ENCODE results near the gene PDXDC1. TPM values are rescaled to one million over a fixed set of nuclear protein-coding genes. Genes with fewer than 3 reads are reported as not detected.
"Not testable (repeated sequence)": the region's sequence is repeated elsewhere in the genome, so short reads cannot be mapped to it uniquely, and the experiment has no call there.

Gene PDXDC1
- total RNA-seq, 4 donors from 2014 or later: 35.3 to 91.1 (median 63.0) TPM

DNA sequence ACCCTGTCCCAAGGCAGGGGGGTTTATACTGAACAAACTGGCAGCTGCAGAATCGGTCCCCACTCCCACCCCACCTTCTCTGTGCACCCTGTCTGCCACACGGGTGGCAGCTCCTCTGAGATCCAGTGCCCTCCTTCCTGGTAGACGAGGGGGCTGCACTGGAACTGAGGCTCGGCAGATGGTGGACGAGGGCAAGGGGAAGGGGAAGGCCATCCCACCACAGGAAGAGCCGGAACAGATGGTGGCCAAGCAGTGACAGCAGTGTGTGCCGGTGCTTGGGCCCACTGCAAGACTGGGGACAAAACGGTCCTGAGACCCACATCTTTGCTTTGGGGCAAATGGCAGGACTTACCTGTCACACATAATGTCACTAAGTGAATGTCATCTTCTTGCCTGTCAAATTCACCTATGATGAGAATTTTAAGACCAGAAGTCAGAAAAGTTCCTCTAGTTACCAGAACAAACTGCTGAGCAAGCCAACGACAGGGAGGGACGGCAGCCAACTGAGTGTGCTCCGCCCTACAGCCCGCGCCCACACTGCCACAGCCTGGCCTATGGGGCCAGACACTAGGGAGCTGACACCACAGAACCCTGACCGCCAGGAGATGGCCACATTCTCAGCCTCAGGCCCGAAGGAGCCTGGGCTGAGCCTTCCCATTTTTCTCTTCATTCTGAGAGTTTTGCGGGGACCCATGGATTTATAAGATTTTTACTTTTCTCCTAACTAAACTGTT is 66.6 kb downstream of the PDXDC1 start:
- peak; percentile 57 to 78 for DNase-seq

DNA sequence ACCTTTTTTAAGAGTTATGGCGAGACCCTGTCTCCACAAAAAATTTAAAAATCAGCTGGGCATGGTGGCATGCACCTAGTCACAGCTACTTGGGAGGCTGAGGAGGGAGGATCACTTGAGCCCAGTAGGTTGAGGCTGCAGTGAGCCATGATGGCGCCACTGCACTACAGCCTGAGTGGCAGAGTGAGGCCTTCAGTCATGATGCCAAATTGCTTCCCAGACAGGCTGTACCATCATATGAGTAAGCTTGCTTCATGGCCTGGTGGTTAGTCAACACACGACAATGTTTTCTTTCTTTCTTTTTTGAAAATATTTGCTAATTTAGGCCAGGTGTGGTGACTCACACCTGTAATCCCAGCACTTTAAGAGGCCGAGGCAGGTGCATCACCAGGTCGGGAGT is 68.5 kb downstream of the PDXDC1 start:
- DNase-seq: no peak
- Histone ChIP-seq H3K27me3 (no peaks in the 10 kb centered on the region), H3K4me1 (peaks cover 0 to 6% of the 10 kb centered on the region in 2 donors), H3K4me3 (no peak overlapping the region), H3K36me3 (no peaks in the 10 kb centered on the region), H3K9me3 (no peaks in the 10 kb centered on the region), H3K27ac (no peak overlapping the region)
- intact Hi-C loops (cut with DNase I; ENCODE audit: low total_unique reads): no loop called here
- no peak for TF ChIP-seq POLR2A (IDR thresholded peaks at IDR 0.05)
- TF ChIP-seq, protein P1, sequence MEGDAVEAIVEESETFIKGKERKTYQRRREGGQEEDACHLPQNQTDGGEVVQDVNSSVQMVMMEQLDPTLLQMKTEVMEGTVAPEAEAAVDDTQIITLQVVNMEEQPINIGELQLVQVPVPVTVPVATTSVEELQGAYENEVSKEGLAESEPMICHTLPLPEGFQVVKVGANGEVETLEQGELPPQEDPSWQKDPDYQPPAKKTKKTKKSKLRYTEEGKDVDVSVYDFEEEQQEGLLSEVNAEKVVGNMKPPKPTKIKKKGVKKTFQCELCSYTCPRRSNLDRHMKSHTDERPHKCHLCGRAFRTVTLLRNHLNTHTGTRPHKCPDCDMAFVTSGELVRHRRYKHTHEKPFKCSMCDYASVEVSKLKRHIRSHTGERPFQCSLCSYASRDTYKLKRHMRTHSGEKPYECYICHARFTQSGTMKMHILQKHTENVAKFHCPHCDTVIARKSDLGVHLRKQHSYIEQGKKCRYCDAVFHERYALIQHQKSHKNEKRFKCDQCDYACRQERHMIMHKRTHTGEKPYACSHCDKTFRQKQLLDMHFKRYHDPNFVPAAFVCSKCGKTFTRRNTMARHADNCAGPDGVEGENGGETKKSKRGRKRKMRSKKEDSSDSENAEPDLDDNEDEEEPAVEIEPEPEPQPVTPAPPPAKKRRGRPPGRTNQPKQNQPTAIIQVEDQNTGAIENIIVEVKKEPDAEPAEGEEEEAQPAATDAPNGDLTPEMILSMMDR (IDR thresholded peaks at IDR 0.05): no peak

More for the DNA sequence above, 66.6 kb downstream of the PDXDC1 start:
- no peaks in the 10 kb centered on the region for H3K9me3 ChIP-seq
- intact Hi-C loops (cut with DNase I; ENCODE audit: low total_unique reads): no loop called here
- H3K4me1 ChIP-seq: peaks cover 0 to 6% of the 10 kb centered on the region in 2 donors
- H3K27ac ChIP-seq: peak overlapping the region; percentile 5 to 53
- H3K4me3 ChIP-seq: no peak overlapping the region
- TF ChIP-seq POLR2A (IDR thresholded peaks at IDR 0.05): no peak
- TF ChIP-seq, protein P1 (IDR thresholded peaks at IDR 0.05): peak in 1 of 4 experiments; percentile 8
- no peaks in the 10 kb centered on the region for H3K36me3 ChIP-seq
- no peaks in the 10 kb centered on the region for H3K27me3 ChIP-seq

DNA sequence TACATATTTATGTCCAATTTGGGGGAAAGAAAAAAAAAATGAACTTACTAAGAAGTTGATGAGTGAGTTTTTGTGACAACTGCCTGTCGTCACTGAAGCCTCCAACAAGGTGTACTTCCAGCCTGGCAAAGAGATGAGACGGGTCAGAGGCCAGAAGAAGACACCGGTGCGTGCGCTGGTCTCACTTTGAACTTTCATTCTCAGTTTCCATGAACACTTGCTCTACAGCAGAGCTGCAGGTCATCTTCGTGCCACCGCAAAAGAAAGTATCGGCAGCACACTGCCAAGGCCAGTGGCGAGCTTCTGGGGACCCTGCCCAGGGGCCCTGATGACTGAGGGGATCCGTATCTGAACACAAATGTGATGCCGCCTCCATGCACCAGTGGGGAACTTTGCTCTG is 69.5 kb downstream of the PDXDC1 start:
- no peak for DNase-seq
- H3K9me3 ChIP-seq: no peaks in the 10 kb centered on the region
- H3K27me3 ChIP-seq: no peaks in the 10 kb centered on the region
- peaks cover 0 to 6% of the 10 kb centered on the region in 2 donors for H3K4me1 ChIP-seq
- TF ChIP-seq, protein P1 (IDR thresholded peaks at IDR 0.05): no peak
- no peak for TF ChIP-seq POLR2A (IDR thresholded peaks at IDR 0.05)
- no peaks in the 10 kb centered on the region for H3K36me3 ChIP-seq
- H3K4me3 ChIP-seq: no peak overlapping the region
- H3K27ac ChIP-seq: no peak overlapping the region
- intact Hi-C loops (cut with DNase I; ENCODE audit: low total_unique reads): no loop called here

DNA sequence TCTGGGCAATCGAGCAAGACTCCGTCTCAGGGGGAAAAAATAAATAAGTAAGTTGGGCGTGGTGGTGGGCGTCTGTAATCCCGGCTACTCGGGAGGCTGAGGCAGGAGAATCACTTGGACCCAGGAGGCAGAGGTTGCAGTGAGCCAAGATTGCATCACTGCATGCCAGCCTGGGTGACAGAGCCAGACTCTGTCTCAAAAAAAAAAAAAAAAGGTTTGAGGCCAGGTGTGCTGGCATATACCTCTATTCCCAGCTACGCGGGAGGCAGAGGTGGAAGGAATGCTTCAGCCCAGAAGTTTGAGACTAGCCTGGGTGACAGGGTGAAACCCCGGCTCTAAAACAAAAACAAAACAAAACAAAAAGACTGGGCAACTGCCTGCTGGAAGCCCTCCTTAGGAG is 70.4 kb downstream of the PDXDC1 start:
- H3K4me3 ChIP-seq; DNase-seq; H3K9me3 ChIP-seq; H3K4me1 ChIP-seq; H3K27me3 ChIP-seq; intact Hi-C loops (cut with DNase I; ENCODE audit: low total_unique reads); H3K36me3 ChIP-seq; H3K27ac ChIP-seq: not testable (repeated sequence)

- Histone ChIP-seq H3K27ac (no peak overlapping the region), H3K36me3 (no peaks in the 10 kb centered on the region), H3K27me3 (no peaks in the 10 kb centered on the region), H3K4me3 (no peak overlapping the region), H3K4me1 (peaks cover 0 to 1% of the 10 kb centered on the region in 2 donors), H3K9me3 (no peaks in the 10 kb centered on the region)
- no peak for DNase-seq
- no peak for TF ChIP-seq POLR2A (IDR thresholded peaks at IDR 0.05)
- TF ChIP-seq, protein P1 (IDR thresholded peaks at IDR 0.05): no peak
- intact Hi-C loops (cut with DNase I; ENCODE audit: low total_unique reads): no loop called here
These were observed 72.0 kb downstream of the PDXDC1 start for GRCh38 chr16:15046692-15047376.

All from uterus (tissue), 4 donors.